ENCODE data around the gene NDOR1.

- TF ChIP-seq CTCF (conservative IDR thresholded peaks at IDR 0.05 in 1 of 2, IDR thresholded peaks at IDR 0.05 in 1 of 2; ENCODE audit: extremely low read depth in 1 of 2, insufficient read depth in 1 of 2, low read depth in 1 of 2, low read length in 2 of 2) (no peak), EZH2 (IDR thresholded peaks at IDR 0.05; ENCODE audit: borderline replicate concordance, low read length) (no peak)
Measured at GRCh38 chr9:137190315-137190856, 15.1 kb upstream of the NDOR1 start.
